HG03066 (cell line): ENCODE results near the gene DARS2.
"Not testable (repeated sequence)": the region's sequence is repeated elsewhere in the genome, so short reads cannot be mapped to it uniquely, and the experiment has no call there.

Experiments used
- ATAC-seq: cut with Tn5 transposase; IDR thresholded peaks from one replicate; pipeline ENCODE4 v1.9.1; 2021; ENCODE audit warnings: low read depth; ENCODE audit not compliant: unreplicated experiment

The DARS2 gene

DNA sequence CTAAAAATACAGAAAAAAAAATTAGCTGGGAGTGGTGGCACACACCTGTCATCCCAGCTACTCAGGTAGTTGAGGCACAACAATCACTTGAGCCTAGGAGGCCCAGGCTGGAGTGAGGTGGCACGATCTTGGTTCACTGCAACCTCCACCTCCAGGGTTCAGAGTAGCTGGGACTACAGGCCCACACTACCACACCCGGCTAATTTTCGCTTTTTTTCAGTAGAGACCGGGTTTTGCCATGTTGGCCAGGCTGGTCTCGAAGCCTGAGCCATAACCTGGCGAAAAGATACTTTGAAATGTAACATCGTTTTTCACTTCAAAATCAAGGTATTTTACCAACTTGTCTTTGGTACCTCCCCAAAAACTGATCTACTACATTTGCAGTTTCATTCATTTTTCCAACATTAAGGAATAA, 37.3 kb downstream of the DARS2 start:
- no peak for ATAC-seq

DNA sequence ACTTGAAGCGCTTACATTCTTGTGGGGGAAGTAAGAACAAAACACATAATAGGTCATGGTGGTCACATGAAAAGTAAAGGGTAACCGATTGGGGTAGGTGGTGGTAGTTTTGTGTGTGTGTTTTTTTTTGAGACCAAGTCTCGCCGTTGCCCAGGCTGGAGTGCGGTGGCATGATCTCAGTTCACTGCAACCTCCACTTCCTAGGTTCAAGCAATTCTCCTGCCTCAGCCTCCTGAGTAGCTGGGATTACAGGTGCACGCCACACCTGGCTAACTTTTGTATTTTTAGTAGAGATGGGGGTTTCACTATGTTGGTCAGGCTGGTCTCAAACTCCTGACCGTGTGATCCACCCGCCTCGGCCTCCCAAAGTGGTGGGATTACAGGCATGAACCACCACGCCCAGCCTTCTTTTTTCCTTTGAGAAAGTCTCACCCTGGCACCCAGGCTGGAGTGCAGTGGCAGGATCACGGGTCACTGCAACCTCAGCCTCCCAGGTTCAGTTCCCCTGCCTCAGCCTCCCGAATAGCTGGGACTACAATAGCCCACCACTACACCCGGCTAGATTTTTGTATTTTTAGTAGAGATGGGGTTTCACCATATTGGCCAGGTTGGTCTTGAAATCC, 37.8 kb downstream of the DARS2 start:
- ATAC-seq = not testable (repeated sequence)

- ATAC-seq = no peak
These were observed 38.3 kb downstream of the DARS2 start for GRCh38 chr1:173862769-173863223.

- ATAC-seq = no peak
These were observed 39.0 kb downstream of the DARS2 start for GRCh38 chr1:173863224-173864161.

DNA sequence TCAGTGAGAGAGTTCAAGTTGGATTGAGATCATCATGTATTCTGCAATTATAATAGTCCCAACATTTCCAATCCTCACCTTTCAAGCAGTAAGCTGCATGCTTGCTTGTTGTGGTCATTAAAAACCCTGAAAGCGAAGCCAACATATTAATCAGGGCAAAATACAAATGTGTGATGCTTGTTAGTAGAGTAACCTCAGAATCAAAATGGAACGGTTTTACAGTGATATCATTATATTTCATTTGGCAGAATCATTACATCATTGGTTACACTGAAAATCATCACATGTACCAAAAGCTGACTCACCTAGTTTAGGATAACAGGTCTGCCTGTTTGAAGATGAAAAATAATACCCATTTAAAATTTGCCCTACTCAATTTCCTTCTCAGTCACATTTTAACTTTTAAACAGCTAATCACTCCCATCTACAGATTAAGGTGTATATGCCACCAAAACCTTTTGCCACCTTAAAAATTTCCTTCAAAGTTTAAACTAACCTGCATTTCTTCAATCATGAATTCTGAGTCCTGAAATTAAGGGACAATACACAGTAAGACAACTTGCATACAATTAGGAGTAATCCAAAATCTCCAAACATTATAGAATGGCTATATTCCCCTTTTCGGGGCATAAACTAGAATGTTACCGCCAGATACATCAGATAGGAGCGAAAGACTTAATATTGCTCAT, 39.9 kb downstream of the DARS2 start:
- ATAC-seq = no peak

GRCh38 chr1:173865468-173866164, 41.1 kb downstream of the DARS2 start:
- ATAC-seq = no peak

DNA sequence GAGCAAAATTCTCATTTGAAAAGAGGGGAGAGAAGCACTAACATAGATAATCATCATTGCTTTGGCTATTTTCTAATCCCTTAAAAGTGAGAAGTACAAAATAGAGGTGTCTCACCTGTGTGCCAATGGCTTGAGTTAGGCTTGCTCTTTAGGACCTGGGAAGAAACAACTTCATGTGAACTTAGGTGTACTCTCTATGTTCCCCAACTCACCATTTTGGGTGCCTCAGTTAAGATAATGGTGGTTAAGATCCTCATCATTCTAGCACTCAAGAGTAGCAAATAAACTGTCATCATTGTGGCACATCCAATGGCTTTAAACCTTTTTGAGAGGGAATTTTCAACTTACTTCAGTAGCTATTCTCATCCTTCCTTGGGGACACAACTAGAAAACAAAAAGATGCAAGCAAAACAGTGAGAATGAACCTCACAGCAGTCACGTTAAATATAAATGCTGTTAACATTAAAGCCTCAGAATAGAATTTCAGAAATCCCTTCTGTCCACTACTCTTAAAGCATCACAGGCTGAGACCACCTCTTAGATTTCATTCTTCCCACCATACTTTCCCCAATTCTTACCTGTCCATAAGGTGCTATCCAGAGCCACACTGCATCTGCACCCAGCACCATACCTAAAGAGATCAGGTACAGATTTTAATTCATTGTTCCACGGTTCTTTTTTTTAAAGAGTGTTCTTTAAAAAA, 42.1 kb downstream of the DARS2 start:
- no peak for ATAC-seq

DNA sequence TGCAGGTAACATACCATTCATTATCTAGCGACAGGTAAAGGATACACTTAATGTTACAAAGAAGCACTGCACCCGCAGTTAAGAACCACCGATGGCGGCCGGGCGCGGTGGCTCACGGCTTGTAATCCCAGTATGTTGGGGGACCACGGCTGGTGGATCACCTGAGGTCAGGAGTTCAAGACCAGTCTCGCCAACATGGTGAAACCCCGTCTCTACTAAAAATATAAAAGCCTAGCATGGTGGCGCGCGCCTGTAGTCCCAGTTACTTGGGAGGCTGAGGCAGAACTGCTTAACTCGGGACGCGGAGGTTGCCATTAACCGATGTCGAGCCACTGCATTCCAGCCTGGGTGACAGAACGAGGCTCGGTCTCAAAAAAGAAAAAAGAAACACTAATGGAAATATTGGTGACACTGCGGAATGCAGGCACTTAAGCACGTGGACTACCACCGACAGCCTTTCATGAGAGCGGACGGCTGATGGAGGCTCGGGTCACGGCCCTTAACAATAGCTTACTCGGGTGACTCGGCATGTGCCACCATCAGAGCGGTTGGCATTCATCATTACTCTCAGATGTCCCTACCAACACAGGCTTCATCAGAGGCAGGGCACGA, 42.8 kb downstream of the DARS2 start:
- ATAC-seq = no peak

DNA sequence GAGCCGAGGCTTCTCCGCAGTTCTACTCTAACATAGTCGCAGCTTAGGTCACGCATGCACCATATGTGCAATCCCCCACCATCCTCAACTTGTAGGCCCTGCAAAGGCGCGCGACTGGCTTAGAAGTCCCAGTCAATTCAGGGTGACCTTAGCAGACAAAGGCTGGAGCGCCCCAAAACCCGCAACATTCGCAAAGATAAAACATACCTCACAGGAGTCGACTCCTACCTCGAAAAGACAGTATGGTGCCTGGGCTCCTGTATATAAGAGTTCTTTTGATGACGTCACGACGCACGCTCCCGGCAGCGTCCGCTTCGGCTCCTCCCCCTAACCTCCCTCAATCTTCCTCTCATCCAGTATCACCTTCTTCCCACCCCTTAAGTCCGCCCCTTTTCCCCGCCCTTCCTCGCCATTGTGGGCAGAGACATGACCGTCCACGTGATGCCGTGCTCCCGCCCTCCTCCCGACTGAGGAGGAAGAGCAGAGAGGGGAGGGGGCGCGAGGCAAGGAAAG, 43.3 kb downstream of the DARS2 start, which contains the start of gene GAS5:
TSS of gene GAS5 (minus strand) at position 237 of the 513 bp plus-strand sequence.
- peak; percentile 66 for ATAC-seq

GRCh38 chr1:173868266-173869020, 44.0 kb downstream of the DARS2 start, which contains the start of gene ZBTB37:
ZBTB37 (plus strand) TSS chr1:173868380; CDS start chr1:173870226, 1,846 bp downstream.
- peak; percentile 46 for ATAC-seq

- no peak for ATAC-seq
These were observed 44.5 kb downstream of the DARS2 start for GRCh38 chr1:173869021-173869359.

GRCh38 chr1:173870252-173871075, 46.0 kb downstream of the DARS2 start:
- ATAC-seq = no peak

DNA sequence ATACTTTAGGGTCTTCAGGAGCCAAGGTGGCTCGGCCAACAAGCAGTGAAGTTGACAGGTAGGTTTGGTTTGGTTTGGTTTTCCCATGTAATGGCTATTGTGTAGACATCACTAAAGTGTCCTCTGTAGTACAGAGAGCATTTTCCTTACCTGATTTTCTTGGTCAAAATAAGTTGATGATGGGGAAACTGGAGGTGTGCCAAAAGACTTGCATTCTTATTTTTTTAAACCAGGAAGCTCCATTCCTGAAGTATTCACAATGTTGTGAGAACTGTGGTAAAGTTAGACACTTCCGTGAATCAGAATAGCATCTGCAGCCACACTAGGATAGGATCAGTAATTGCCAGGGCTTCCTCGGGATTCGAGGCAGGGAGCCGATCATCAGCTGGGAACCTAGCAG, 46.6 kb downstream of the DARS2 start:
- ATAC-seq = no peak

DNA sequence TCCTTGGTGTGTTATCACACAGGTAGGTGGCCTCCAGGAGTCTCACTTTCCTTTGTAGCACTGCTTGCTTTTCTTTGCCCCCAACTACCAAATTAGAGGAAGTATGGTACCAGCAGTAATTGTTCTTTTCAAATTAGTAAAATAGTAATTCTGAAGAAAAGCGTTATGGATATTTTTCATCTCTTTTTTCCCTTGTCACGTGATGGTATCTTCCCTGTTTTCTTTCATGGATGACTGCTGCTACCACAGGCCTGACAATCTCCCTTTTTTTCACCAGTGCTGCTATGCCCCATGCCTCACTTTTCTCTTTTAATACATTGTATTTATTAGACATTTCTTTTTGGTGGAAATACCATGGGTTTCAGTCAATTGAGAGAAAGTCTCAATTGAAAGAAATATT, 47.0 kb downstream of the DARS2 start:
- ATAC-seq = no peak

DNA sequence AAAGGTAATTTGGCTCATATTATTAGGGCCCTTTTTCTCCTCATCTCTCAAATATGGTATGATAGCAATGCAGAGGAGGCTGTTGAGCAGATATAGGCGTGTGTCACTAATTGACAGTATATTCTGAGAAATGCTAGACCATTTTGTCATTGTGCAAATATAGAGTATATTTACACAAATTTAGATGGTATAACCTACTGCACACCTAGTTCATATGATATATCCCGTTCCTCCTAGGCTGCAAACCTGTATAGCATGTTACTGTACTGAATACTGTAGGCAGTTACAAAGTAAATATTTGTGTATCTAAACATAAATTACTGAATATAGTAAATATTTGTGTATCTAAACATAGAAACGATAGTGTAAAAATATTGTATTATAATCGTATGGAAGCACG, 52.3 kb downstream of the DARS2 start:
- no peak for ATAC-seq

DNA sequence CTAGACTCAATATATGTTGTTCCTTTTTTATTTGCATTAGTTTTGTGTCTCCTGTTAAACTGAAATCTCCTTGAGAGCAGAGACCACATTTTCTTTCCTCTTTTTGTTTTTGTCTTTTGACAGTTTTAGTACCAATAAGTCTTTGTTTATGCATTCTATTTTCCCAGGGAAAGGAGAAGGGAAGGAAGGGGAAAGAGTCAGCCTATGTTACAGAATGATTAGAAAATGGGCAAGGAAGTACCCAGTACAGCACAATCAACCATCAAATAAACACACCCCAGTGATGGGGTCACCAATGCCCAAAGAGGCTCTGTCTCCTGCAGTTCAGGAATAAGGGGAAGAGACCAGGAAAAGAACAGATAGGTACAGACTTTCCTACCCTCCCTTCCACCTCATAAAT, 53.8 kb downstream of the DARS2 start:
- ATAC-seq = no peak

GRCh38 chr1:173881117-173881516, 56.6 kb downstream of the DARS2 start:
- ATAC-seq = not testable (repeated sequence)

DNA sequence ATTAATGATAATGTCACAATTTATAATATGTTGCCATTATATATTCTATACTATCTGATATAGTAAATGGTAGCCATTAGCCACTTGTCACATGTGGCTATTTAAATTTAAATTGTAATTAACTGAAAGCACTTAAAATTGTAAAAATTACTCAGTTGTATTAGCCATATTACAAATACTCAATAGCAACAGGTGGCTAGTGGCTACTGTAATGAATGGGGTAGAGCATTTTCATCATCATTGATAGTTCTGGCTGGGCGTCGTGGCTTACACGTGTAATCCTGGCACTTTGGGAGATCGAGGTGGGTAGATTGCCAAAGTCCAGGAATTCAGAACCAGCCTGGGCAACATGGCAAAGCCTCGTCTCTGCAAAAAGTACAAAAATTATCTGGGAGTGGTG, 60.2 kb downstream of the DARS2 start:
- no peak for ATAC-seq
